Liver (tissue), 3 donors: ENCODE data around the gene VOPP1.

ENCODE experiments used
- CTCF ChIP-seq: fragments of 150-350 bp; IDR thresholded peaks from 2 replicates; pipeline ENCODE4 v1.5.1; 2017; ENCODE audit warnings: improper control_type of control experiment, low read depth, low read length; ENCODE audit not compliant: missing input control
- EGR1 ChIP-seq, 2 donors: IDR thresholded peaks; 2 replicates each; pipeline ENCODE4 v1.6.1; 2016 to 2018; ENCODE audit warnings: antibody characterized with exemption in 2 of 2, low read depth in 2 of 2
- HNF4A ChIP-seq, 2 donors: conservative IDR thresholded peaks; 2 replicates each; pipeline ENCODE4 v1.6.1; 2016; ENCODE audit warnings: antibody characterized with exemption in 2 of 2, mild to moderate bottlenecking in 2 of 2
- HNF4G ChIP-seq: IDR thresholded peaks from 2 replicates; pipeline ENCODE4 v1.6.1; 2016; ENCODE audit warnings: antibody characterized with exemption
- JUND ChIP-seq, 2 donors: IDR thresholded peaks; 2 replicates each; pipeline ENCODE4 v1.6.1; 2016; ENCODE audit warnings: antibody characterized with exemption in 2 of 2
- RAD21 ChIP-seq, 2 donors: IDR thresholded peaks; 2 replicates each; pipeline ENCODE4 v1.6.1; 2016; ENCODE audit warnings: antibody characterized with exemption in 2 of 2, mild to moderate bottlenecking in 2 of 2
- REST ChIP-seq: IDR thresholded peaks from 2 replicates; pipeline ENCODE4 v1.6.1; 2016; ENCODE audit warnings: antibody characterized with exemption, mild to moderate bottlenecking
- SP1 ChIP-seq: IDR thresholded peaks from 2 replicates; pipeline ENCODE4 v1.6.1; 2018; ENCODE audit warnings: antibody characterized with exemption, mild to moderate bottlenecking
- TAF1 ChIP-seq: conservative IDR thresholded peaks from 2 replicates; pipeline ENCODE4 v1.6.1; 2016; ENCODE audit warnings: antibody characterized with exemption, mild to moderate bottlenecking
- YY1 ChIP-seq: IDR thresholded peaks from 2 replicates; pipeline ENCODE4 v1.6.1; 2016; ENCODE audit warnings: antibody characterized with exemption, mild to moderate bottlenecking
- donor health status: healthy.
- donor health status: healthy.

- TF ChIP-seq REST (no peak), CTCF (no peak), SP1 (no peak), HNF4A (conservative IDR thresholded peaks at IDR 0.05) (no peak), TAF1 (no peak), HNF4G (no peak), EGR1 (IDR thresholded peaks at IDR 0.05; ENCODE audit: low read depth in 2 of 2) (no peak), YY1 (no peak), RAD21 (IDR thresholded peaks at IDR 0.05) (no peak), JUND (IDR thresholded peaks at IDR 0.05) (no peak)
Observed at GRCh38 chr7:55569269-55569663, 3.0 kb downstream of the VOPP1 start.
